ENCODE measurements around the gene RFT1. TPM values are rescaled to one million over a fixed set of nuclear protein-coding genes. Genes with fewer than 3 reads are reported as not detected.

The RFT1 gene
- total RNA-seq, 2 donors from 2014 or later = 11.9 to 12.2 TPM

GRCh38 chr3:53149699-53150098 is 19.5 kb upstream of the RFT1 start:
- Mint-ChIP-seq H3K27ac (no peak overlapping the region), H3K4me1 (peaks cover 6% of the 10 kb centered on the region), H3K4me3 (no peak overlapping the region), H3K36me3 (ENCODE audit: low read depth) (peaks cover 5% of the 10 kb centered on the region), H3K27me3 (peaks cover 23% of the 10 kb centered on the region)
- DNase-seq = no peak
- no peaks in the 10 kb centered on the region for H3K9me3 ChIP-seq (ENCODE audit: control insufficient read depth, low read length, poor library complexity, severe bottlenecking)
- no peak for ATAC-seq

DNA sequence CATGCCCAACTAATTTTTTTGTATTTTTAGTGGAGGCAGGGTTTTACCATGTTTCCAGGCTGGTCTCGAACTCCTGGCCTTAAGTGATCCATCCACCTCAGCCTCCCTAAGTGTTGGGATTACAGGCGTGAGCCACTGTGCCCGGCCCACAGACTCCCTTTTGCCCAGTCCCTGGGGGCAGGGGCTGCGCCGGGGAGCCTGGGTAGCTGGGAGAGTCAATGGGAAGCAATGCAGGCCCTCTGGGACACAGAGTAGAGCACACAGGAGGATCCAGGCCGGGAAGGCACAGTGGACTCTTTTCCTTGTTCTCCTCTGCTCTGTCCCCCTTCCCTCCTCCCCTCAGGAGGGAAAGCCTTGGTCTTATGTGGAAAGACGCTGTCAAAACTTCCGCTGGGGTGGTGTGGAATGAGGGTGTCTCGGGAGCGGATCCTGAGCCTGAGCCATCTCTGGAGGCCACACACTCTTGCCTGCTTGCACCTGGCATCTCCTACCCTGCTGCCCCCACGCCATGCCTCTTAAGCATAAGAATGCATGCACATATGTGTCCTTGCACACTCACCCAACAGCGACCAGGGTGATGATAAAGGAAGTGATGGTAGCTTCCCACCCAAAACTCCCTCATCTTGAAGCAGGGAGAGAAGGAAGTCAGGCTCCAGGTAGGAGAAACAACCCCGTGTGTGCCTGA is 18.9 kb upstream of the RFT1 start:
- Mint-ChIP-seq H3K4me3 (no peak overlapping the region), H3K36me3 (ENCODE audit: low read depth) (peaks cover 5% of the 10 kb centered on the region)

DNA sequence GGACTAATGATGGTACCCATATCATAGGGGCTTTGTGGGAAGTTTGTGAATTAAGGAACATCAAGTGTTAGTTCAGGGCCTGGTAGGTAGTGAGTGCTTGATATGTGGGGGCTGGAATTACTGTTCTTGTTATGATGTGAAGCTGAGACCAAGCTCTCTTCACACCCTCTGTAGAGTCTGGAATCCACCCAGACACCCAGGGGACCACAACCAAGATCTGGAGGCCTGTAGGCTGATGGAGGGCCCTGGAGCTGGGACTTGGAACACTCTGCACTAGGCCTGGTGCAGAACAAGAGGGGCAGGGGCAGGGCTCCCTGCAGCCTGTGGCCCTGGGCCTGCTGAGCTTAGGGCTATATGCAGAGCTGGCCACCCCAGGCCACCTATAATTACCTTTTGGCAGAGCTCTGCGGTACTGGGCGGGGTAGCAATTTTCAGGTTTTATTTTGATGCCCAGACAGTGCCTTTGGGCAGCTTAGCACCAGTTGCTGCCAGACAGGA is 17.7 kb upstream of the RFT1 start:
- H3K4me3 Mint-ChIP-seq = no peak overlapping the region
- H3K27me3 Mint-ChIP-seq = peaks cover 13% of the 10 kb centered on the region
- no peak for ATAC-seq
- H3K27ac Mint-ChIP-seq = no peak overlapping the region
- H3K4me1 Mint-ChIP-seq = peaks cover 3% of the 10 kb centered on the region
- no peak for DNase-seq
- H3K9me3 ChIP-seq (ENCODE audit: control insufficient read depth, low read length, poor library complexity, severe bottlenecking) = no peaks in the 10 kb centered on the region
- no peaks in the 10 kb centered on the region for H3K36me3 Mint-ChIP-seq (ENCODE audit: low read depth)

More for the DNA sequence above, 18.9 kb upstream of the RFT1 start:
- H3K27me3 Mint-ChIP-seq = peaks cover 23% of the 10 kb centered on the region
- H3K9me3 ChIP-seq (ENCODE audit: control insufficient read depth, low read length, poor library complexity, severe bottlenecking) = no peaks in the 10 kb centered on the region
- no peak for DNase-seq
- ATAC-seq = no peak
- no peak overlapping the region for H3K27ac Mint-ChIP-seq
- H3K4me1 Mint-ChIP-seq = peaks cover 6% of the 10 kb centered on the region

DNA sequence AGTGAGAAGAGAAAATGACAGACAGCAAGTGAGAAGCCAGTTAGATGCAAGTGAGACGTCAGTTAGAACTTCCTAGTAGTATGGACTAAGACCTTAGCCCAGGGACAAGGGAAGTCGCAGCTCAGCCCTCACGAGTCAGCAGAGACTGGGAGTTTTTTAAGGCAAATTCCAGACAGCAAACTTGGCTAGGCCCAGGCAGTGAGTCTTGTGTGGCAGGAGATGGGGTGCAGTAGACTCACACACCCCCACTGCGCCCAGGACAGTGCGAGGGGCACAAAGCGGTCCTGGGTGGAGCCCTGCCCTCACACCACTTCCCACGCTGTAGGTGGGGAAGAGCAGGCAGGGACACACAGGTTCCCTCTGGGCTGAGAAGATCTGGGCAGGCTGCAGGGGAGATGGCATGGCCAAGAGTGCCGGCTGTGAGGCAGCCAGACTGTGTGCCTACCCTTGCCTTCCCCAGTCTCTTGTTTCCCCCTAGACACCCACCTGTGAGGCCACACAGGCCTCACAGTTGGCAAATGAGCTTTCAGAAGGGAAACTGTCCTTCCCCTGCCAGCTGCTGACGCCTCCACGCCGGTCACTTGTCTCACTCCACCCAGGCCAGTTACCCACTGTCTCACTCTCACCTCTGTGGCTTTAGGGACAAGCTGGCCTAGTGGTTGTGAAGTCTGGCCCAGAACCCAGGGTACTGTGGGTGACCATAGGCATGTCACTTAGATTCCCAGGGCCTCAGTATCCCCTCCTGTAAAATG is 17.1 kb upstream of the RFT1 start:
- Mint-ChIP-seq H3K36me3 (ENCODE audit: low read depth) (no peaks in the 10 kb centered on the region), H3K4me1 (peaks cover 3% of the 10 kb centered on the region), H3K27ac (no peak overlapping the region), H3K27me3 (peaks cover 7% of the 10 kb centered on the region), H3K4me3 (no peak overlapping the region)
- H3K9me3 ChIP-seq (ENCODE audit: control insufficient read depth, low read length, poor library complexity, severe bottlenecking) = no peaks in the 10 kb centered on the region
- ATAC-seq (no peak), DNase-seq (no peak)

GRCh38 chr3:53146319-53146891 is 16.2 kb upstream of the RFT1 start:
- H3K9me3 ChIP-seq (ENCODE audit: control insufficient read depth, low read length, poor library complexity, severe bottlenecking) = no peaks in the 10 kb centered on the region
- no peak for DNase-seq
- no peak for ATAC-seq
- H3K4me3 Mint-ChIP-seq = no peak overlapping the region
- peaks cover 6% of the 10 kb centered on the region for H3K27me3 Mint-ChIP-seq
- H3K36me3 Mint-ChIP-seq (ENCODE audit: low read depth) = no peaks in the 10 kb centered on the region
- peaks cover 3% of the 10 kb centered on the region for H3K4me1 Mint-ChIP-seq
- H3K27ac Mint-ChIP-seq = no peak overlapping the region

DNA sequence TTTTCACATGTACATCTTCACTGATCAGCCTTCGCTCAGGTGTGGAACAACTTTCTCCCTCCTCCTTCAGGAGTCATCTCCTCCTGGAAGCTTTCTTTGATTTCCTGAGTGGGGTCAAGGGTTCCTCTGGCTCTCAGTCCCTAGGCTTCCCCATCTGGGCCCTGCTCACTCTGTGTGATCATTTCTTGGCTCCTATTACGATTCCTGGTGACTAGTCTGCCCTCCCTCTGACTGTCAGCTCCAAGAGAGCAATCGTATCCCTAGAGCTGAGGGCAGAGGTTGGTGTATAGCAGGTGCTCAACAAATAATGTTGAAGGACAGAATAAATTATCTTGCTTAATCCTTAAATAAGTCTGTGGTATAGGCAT is 15.5 kb upstream of the RFT1 start:
- no peaks in the 10 kb centered on the region for H3K9me3 ChIP-seq (ENCODE audit: control insufficient read depth, low read length, poor library complexity, severe bottlenecking)
- Mint-ChIP-seq H3K36me3 (ENCODE audit: low read depth) (no peaks in the 10 kb centered on the region), H3K27me3 (peaks cover 6% of the 10 kb centered on the region), H3K4me3 (no peak overlapping the region), H3K27ac (no peak overlapping the region), H3K4me1 (peaks cover 3% of the 10 kb centered on the region)
- ATAC-seq (no peak), DNase-seq (no peak)

- no peak for DNase-seq
- Mint-ChIP-seq H3K36me3 (ENCODE audit: low read depth) (peaks cover 3% of the 10 kb centered on the region), H3K4me1 (peaks cover 10% of the 10 kb centered on the region), H3K4me3 (no peak overlapping the region), H3K27ac (no peak overlapping the region), H3K27me3 (peaks cover 5% of the 10 kb centered on the region)
- ATAC-seq = no peak
- H3K9me3 ChIP-seq (ENCODE audit: control insufficient read depth, low read length, poor library complexity, severe bottlenecking) = no peaks in the 10 kb centered on the region
These were observed 14.9 kb upstream of the RFT1 start for GRCh38 chr3:53144862-53145712.

DNA sequence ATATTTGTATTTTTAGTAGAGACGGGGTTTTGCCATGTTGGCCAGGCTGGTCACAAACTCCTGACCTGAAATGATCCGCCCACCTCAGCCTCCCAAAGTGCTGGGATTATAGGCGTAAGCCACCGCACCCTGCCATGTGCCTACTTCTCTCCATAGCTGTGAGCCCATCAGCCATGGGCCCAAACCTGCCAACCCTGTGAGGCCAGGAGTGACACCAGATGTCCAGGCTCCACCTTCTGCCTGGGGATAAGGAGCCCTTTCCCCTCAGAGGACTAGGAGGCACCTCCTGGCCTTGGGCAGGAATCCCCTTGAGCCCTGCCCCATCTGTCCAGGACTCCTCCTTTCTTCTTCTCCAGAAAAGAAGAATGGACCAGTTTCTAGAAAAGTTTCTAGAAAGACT is 14.2 kb upstream of the RFT1 start:
- Mint-ChIP-seq H3K4me3 (no peak overlapping the region), H3K27me3 (no peaks in the 10 kb centered on the region), H3K27ac (no peak overlapping the region), H3K36me3 (ENCODE audit: low read depth) (peaks cover 3% of the 10 kb centered on the region), H3K4me1 (peaks cover 11% of the 10 kb centered on the region)
- ATAC-seq (no peak), DNase-seq (no peak)
- H3K9me3 ChIP-seq (ENCODE audit: control insufficient read depth, low read length, poor library complexity, severe bottlenecking) = no peaks in the 10 kb centered on the region

GRCh38 chr3:53142986-53143385 is 12.8 kb upstream of the RFT1 start:
- no peaks in the 10 kb centered on the region for H3K9me3 ChIP-seq (ENCODE audit: control insufficient read depth, low read length, poor library complexity, severe bottlenecking)
- ATAC-seq (no peak), DNase-seq (no peak)
- Mint-ChIP-seq H3K36me3 (ENCODE audit: low read depth) (peaks cover 3% of the 10 kb centered on the region), H3K4me3 (no peak overlapping the region), H3K27me3 (no peaks in the 10 kb centered on the region), H3K27ac (no peak overlapping the region), H3K4me1 (peaks cover 13% of the 10 kb centered on the region)

DNA sequence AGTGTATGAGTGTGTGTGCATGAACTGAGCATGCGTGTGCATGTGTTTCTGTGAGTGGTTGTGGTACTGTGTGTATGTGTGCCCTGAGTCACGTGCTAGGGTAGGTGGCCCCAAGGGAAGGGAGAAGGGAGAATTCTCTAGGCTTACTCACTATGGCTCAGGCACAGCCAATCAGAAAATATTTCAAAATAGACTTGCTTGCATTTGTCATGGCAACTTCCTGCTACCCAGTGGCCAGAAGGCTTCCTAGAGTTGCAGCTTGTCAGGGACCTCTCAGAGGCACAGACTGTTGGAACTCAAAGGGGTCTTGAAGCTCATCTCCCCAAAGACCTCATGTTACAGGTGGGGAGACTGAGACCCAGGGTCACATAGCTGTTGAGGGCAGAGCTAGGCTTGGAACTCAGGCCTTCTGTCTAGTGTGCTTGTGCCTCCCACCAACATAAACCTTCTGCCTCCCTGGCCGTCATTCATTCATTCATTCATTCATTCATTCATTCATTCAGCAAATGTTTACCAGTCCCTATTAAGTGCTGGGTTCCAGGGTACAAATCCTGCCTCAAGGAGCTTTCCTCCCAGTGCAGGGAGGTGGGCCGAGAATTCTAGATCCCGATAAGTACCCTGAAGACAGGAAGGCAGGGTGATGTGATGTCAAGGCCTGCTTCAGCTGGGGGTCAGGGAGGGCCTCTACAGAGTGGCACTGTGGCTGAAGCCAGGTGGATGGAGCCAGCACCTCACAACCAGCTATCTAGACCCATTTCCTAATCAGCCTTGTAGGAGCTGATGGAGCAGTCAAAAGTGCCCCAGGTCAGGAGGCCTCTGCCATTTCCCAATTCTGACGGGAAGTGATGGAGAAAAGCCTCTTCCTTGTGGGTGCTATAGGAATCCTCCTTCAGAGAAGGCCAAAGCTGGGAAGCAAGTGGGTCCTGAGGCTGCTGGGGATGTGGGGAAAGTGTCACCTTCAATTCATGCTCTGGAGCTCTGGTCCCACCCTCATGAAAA is 10.9 kb upstream of the RFT1 start:
- Mint-ChIP-seq H3K4me3 (no peak overlapping the region), H3K4me1 (peaks cover 13% of the 10 kb centered on the region), H3K27ac (no peak overlapping the region), H3K36me3 (ENCODE audit: low read depth) (peaks cover 3% of the 10 kb centered on the region), H3K27me3 (no peaks in the 10 kb centered on the region)
- DNase-seq (no peak), ATAC-seq (peak; percentile 42)
- no peaks in the 10 kb centered on the region for H3K9me3 ChIP-seq (ENCODE audit: control insufficient read depth, low read length, poor library complexity, severe bottlenecking)

GRCh38 chr3:53139906-53140846 is 9.9 kb upstream of the RFT1 start:
- Mint-ChIP-seq H3K4me3 (no peak overlapping the region), H3K4me1 (peaks cover 12% of the 10 kb centered on the region), H3K27me3 (no peaks in the 10 kb centered on the region), H3K27ac (no peak overlapping the region), H3K36me3 (ENCODE audit: low read depth) (peaks cover 3% of the 10 kb centered on the region)
- no peak for DNase-seq
- no peak for ATAC-seq
- H3K9me3 ChIP-seq (ENCODE audit: control insufficient read depth, low read length, poor library complexity, severe bottlenecking) = no peaks in the 10 kb centered on the region
